GM18502 (cell line): ENCODE data around the gene GPR158.

ENCODE experiments used
- ATAC-seq: cut with Tn5 transposase; IDR thresholded peaks from one replicate; pipeline ENCODE4 v1.9.1; 2021; ENCODE audit warnings: mild to moderate bottlenecking; ENCODE audit not compliant: unreplicated experiment, poor library complexity

GPR158 gene

GRCh38 chr10:25384618-25385017, 209.8 kb downstream of the GPR158 start:
- ATAC-seq: no peak

DNA sequence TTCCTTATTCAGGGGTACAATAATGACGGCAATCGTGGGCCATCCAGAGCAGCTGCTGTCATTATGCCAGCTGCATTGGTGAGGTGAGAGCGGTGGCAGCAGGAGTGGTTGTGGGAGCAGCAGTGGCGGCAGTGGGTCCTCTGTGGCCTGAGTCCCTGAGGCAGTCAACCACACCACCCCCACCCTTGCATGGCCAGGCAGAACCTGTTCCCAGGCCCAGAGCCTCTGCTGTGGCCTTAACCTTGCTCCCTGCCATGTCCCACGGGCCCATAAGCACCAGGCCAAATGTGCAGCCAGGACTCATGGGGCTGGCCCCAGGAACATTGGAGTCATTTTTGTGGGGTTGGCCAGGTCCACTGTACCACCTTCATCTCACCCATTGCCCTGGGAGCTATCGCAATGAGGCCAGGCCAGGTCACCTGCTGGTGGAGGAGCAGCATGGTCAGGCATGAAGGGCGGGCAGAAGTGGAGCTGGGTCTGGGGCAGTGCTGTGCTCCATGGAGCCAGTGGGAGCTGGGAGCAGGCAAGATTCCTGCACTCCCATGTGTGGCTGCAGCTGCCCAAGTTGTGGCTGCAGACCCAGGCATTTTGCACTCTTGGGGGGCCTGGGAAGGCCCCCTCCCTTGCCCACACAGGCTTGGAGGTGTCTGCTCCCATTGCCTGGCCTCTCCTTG, 213.5 kb downstream of the GPR158 start:
- ATAC-seq: no peak

- ATAC-seq: no peak
These were observed 214.0 kb downstream of the GPR158 start for GRCh38 chr10:25388862-25389206.

DNA sequence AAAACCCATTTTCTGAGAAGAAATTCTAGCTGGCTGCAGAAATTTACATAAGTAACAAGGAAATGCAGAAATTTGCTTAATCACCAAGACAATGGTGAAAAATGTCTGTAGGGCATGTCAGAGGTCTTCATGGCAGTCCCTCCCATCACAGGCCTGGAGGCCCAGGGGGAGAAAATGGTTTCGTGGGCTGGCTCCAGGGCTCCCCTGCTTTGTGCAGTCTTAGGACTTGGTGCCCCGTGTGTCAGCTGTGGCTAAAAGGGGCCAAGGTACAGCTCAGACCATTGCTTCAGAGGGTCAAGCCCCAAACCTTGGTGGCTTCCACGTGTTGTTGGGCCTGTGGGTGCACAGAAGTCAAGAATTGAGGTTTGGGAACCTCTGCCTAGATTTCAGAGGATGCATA, 215.9 kb downstream of the GPR158 start:
- no peak for ATAC-seq

DNA sequence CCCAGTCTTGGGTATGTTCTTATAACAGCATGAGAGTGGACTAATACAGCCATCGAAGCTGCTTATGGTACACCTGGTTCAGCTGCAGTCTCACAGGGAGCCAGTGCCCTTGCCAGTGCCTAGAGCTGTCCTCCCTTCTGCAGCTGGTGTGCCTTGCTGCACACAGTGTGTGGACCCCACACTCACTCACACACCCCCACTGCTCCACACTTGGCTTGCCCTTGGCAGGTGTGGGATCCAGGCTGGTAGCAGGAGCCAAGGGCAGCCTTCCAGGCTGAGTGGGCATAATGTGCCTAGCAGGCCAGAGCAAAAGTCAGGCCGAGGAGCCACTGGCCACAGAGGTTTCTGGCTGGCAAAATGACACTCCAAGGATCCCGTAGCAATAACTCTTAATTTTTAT, 217.3 kb downstream of the GPR158 start:
- no peak for ATAC-seq

- no peak for ATAC-seq
These were observed 218.8 kb downstream of the GPR158 start for GRCh38 chr10:25393621-25394020.

GRCh38 chr10:25398680-25399079, 223.9 kb downstream of the GPR158 start:
- no peak for ATAC-seq

DNA sequence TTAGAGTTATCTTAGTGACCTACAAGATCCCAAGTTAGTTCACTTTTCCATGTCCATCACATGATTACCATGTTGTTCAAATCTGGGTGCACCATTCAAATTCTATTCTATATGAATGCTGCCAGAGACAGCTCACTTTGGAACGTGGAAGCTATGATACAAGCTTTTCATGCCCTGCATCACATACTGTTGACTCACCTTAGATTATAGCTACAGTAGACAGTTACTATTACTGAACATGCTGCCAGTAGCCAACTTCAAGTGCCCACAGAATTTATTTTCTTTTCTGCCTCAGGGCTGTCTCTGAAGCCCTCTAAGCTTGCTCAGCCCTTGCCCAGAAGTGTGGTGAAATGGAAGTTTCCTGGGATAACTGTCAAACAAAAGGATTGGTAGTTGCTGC, 231.1 kb downstream of the GPR158 start:
- ATAC-seq: no peak

DNA sequence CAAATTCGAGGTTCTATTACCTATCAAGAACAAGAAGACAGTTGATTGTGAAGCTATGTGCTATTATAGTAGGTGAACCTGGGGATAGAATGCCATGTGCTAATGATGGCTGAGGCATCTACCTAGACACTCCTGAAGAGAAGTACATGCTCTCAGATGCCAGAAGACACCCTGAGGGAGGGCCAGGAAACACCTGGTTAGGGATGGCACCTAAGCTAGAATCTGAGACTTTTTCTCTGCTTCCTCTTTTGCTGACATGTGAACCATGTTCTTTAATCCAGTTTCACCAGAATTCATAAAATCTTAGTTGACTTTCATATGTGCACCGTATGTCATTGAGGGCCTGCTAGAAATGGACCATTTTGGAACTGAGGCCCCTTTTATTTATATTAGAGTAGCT, 242.8 kb downstream of the GPR158 start:
- ATAC-seq: no peak

DNA sequence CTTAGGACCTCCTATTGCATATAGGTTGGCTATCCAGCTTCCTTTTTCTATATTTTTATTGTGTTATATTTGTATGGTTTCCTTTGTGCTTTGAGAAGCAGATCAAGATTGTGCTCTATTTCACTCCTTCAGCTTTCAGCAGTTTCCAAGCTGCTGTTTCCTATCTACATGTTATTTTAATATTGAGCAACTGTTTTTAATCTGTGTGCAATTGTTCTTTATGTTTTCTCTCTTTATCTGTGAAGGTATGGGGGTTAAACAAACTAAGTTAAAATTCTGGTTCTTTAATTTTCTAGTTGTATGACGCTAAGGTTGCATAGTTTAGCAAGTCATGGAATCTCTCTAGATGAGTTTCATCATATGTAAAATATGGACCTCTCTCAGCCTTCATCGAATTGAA, 251.0 kb downstream of the GPR158 start:
- no peak for ATAC-seq

DNA sequence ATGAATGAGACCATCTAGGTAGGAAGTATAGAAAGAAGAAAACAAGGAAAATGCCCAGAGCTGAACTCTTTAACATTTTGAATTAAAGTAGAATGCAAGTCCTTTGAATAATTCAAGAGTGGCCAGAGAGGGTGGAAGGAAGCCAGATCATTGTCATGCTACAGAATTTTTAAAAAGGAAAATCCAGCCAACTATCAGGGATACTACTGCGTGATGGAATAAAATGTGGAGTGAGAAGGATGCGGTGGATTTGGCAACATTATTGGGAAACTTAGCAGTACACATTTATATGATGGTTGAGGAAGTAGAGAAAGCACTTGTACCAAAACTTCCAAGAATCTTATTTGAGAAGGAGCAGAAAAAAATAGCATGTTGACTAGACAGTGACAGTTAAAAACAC, 261.6 kb downstream of the GPR158 start:
- ATAC-seq: no peak

GRCh38 chr10:25441270-25441669, 266.5 kb downstream of the GPR158 start:
- no peak for ATAC-seq

- ATAC-seq: no peak
These were observed 269.5 kb downstream of the GPR158 start for GRCh38 chr10:25444266-25444665.

DNA sequence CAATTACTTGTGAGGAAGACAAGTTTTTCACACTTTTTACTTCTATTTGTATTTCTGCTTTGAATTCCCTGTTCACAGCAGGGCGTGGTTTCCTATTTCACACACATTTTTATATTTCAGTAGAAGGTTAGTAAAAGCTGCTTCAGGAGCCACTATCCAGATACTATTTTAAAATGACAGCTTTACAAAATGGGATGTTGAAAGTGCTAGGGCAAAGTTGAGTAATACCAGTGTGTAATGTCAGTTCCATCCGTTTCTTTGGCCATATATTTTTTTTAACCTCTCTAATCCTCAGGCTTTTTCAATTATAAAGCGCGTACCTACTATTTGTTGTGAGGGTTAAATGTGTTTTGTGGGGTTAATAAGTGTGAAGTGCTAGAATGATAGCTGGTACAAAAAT, 276.6 kb downstream of the GPR158 start:
- ATAC-seq: no peak

DNA sequence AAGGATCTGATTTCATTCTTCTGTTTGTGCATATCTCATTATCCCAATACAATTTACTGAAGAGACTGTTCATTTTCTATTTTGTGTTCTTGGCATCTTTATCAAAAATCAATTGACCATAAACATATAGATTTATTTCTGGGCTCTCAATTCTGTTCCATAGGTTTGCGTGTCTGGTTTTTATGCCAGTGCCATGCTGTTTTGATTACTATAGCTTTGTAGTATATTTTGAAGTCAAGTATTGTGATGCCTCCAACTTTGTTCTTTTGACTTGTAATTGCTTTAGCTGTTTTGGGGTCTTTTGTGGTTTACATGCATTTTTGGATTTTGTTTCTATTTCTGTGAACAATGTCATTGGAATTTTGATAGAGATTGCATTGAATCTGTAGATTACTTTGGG, 278.8 kb downstream of the GPR158 start:
- ATAC-seq: no peak

- no peak for ATAC-seq
These were observed 281.3 kb downstream of the GPR158 start for GRCh38 chr10:25455980-25456567.

DNA sequence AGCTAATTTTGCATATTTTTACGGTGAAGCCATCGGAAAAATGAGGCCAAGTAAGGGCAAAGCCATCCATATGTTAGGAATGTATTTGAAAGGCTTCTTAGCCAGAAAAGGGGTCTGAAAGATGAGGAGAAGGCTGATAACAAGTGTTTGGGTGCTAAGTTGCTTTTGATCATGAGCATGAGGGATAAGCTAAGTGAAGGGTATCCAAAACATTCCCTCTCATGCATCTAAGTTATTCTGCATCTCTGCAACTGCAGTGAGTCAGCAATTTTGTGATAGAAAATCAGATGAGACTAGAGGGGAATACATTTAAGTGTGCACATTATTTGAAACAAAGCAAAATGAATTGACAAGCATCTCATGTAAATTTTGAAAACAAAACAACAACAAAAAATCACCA, 282.8 kb downstream of the GPR158 start:
- no peak for ATAC-seq

GRCh38 chr10:25465582-25466372, 291.0 kb downstream of the GPR158 start:
- ATAC-seq: no peak

GRCh38 chr10:25467881-25468280, 293.1 kb downstream of the GPR158 start:
- ATAC-seq: no peak

DNA sequence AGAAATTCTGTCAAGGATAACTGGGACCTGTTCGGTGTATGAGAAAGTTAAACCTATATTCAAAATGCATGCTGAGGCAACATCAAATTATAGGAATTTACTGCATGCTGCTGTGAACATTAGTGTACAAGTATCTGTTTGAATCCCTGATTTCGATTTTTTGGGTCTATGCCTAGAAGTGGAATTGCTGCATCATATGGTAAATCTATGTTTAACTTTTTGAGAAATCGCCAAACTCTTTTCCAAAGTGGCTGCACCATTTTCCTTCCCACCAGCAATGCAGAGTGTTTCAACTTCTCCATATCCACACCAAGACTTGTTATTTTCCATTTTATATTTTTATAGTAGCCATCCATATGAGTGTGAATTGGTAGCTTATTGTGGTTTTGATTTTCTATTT, 306.7 kb downstream of the GPR158 start:
- no peak for ATAC-seq

GRCh38 chr10:25483999-25484398, 309.2 kb downstream of the GPR158 start:
- ATAC-seq: no peak

GRCh38 chr10:25487266-25487665, 312.5 kb downstream of the GPR158 start:
- ATAC-seq: no peak
